Fibroblast of upper back skin (primary cell): ENCODE data around the gene S100PBP.

Experiments used
- DNase-seq: peaks from one replicate; pipeline ENCODE4 v3.0.0-alpha.2; 2013

The S100PBP gene

DNA sequence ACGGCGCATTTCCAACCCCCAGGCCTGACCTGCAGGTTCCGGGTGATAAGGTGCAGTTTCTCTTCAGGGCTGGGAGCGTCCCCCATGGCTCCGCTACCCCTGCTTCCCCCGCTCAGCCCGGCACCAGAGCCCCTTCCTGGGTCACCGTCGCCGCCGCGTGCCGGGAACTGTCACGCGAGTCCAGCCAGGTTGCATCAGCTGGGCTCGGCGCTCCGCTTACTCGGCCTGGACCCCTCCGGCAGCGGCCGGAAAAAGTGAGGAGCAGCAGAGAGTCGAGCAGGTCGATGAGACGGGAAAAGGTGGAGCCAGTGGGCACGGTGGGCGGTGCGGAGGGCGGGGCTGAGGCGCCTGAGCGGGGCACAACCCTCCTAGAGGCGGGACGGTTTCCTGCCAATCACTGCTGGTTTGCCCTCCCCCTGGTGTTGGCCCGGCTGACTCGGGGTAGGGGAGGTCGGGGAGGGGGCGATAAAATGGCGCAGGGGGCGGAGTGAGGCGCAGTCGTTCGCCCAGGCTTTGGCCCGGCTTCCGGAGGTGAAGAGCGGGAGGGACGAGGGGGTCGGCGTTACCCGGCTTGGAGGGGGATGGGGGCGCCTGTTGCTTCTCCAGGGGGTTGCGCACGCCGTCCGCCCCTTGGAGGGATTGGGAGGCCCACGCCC, at the start of gene S100PBP, which contains the start of gene YARS1:
Gene S100PBP, plus strand, starts transcription at position 495 of the 656 bp plus-strand sequence. CDS start 8,447 bp downstream, outside the sequence.
Gene YARS1, minus strand, starts transcription at position 200 of the 656 bp plus-strand sequence. Its CDS starts 114 bp downstream, at position 86.
- peak; percentile 99 for DNase-seq

DNA sequence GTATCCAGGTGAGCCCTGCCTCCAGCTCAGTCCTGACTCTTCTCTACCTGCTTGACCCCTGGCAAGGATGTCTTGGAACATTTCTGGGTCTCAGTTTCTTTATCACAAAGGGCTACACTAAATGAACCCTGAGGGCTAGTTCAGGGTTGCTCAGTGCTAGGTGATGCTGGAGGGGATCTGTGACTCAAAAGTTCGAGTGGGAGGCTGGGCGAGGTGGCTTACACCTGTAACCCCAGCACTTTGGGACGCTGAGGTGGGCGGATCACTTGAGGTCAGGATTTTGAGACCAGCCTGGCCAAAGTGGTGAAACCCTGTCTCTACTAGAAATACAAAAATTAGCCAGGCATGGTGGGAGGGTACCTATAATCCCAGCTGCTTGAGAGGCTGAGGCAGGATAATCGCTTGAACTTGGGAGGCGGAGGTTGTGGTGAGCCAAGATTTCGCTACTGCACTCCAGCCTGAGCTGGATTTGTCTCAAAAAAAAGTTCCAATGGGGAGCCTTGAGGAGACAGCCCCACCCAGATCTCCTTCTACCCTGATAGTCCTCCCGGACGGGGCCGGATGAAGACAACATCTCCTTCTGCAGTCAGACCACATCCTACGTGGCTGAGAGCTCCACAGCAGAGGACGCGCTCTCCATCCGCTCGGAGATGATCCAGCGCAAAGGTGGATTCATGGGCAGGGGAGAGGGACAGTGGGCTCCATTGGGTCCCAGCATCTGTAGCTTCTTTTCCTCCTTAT, 49.2 kb upstream of the S100PBP start:
- DNase-seq = no peak

DNA sequence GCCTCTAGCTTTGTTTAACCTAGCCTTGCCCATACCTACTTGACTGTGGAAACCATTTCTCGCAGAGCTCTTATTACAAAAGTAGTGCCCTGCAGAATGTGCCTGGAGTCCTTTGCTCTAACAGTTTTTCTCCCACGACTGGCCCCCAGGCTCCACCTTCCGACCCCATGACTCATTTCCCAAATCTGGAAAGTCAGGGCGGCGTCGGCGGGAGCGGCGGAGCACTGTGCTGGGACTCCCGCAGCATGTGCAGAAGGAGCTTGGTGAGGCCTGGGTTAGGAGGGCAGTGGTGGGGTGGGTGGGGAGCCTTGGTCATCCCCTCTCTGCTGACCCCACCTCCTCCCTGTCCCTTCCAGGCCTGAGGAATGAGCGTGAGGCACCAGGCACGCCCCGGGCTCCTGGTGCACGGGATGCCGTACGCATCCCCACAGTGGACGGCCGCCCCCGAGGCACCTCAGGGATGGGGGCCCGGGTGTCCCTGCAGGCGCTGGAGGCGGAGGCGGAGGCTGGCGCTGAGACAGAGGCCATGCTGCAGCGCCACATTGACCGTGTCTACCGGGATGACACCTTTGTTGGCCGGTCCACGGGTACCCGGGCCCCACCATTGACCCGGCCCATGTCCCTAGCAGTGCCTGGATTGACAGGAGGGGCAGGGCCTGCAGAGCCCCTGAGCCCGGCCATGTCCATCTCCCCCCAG, 47.8 kb upstream of the S100PBP start:
- DNase-seq = peak; percentile 40

DNA sequence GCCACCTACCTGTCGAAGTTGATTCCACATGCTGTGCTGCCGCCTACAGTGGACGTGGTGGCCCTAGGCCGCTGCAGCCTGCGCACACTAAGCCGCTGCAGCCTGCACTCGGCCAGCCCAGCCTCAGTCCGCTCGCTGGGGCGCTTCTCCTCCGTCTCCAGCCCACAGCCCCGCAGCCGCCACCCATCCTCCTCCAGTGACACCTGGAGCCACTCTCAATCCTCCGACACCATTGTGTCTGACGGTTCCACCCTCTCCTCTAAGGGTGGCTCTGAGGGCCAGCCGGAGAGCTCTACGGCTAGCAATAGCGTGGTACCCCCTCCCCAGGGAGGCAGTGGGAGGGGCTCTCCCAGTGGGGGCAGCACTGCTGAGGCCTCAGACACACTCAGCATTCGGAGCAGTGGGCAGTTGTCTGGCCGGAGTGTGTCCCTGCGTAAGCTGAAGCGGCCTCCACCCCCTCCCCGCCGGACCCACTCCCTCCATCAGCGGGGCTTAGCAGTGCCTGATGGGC, 47.2 kb upstream of the S100PBP start:
- no peak for DNase-seq

DNA sequence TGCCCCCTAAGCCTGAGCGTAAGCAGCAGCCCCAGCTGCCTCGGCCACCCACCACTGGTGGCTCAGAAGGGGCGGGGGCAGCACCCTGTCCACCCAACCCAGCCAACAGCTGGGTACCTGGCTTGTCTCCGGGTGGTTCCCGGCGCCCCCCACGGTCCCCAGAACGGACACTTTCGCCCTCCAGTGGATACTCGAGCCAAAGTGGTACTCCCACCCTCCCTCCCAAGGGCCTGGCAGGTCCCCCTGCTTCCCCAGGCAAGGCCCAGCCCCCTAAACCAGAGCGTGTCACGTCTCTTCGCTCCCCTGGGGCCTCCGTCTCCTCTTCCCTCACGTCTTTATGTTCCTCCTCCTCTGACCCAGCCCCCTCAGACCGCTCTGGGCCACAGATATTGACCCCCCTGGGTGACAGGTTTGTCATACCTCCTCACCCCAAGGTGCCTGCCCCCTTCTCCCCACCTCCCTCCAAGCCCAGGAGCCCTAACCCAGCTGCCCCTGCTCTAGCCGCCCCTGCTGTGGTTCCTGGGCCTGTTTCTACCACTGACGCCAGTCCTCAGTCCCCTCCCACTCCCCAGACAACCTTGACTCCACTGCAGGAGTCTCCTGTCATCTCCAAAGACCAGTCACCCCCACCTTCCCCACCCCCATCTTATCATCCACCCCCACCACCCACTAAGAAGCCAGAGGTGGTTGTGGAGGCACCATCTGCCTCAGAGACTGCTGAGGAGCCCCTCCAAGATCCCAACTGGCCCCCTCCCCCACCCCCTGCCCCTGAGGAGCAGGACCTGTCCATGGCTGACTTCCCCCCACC, 46.5 kb upstream of the S100PBP start:
- no peak for DNase-seq

DNA sequence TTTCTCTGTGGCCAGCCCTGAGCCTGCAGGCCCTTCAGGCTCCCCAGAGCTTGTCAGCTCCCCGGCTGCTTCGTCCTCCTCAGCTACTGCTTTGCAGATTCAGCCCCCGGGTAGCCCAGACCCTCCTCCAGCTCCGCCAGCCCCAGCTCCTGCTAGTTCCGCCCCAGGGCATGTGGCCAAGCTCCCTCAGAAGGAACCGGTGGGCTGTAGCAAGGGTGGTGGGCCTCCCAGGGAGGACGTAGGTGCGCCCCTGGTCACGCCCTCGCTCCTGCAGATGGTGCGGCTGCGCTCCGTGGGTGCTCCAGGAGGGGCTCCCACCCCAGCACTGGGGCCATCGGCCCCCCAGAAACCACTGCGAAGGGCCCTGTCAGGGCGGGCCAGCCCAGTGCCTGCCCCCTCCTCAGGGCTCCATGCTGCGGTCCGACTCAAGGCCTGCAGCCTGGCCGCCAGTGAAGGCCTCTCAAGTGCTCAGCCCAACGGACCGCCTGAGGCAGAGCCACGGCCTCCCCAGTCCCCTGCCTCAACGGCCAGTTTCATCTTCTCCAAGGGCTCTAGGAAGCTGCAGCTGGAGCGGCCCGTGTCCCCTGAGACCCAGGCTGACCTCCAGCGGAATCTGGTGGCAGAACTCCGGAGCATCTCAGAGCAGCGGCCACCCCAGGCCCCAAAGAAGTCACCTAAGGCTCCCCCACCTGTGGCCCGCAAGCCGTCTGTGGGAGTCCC, 45.7 kb upstream of the S100PBP start:
- DNase-seq = no peak

DNA sequence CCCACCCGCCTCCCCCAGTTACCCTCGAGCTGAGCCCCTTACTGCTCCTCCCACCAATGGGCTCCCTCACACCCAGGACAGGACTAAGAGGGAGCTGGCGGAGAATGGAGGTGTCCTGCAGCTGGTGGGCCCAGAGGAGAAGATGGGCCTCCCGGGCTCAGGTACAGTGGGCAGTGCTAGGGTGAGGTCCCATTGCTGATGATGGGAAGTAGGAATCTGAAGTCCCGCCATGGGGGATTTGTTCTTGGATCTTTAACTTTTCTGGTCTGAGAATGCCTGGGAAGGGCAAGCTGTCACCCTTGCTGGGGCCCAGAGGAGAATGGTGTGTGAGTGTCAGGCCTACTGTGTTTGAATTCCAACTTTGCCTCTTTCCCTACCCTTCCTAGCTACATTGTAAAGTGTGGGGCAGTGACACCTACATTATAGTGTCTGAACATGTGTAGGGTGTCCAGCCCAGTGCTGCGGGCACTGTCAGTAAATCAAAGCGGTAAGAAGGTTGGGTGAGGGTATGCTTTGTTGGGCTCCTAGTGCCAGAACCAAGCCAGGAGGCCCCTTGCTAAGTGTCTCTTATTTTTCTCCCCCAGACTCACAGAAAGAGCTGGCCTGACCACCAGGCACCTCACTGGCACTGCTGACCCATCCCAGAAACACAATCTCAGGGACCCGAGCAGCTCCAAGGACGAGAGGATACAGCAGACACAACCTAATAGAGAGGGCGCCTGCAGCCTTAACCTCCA, 45.0 kb upstream of the S100PBP start:
- no peak for DNase-seq

DNA sequence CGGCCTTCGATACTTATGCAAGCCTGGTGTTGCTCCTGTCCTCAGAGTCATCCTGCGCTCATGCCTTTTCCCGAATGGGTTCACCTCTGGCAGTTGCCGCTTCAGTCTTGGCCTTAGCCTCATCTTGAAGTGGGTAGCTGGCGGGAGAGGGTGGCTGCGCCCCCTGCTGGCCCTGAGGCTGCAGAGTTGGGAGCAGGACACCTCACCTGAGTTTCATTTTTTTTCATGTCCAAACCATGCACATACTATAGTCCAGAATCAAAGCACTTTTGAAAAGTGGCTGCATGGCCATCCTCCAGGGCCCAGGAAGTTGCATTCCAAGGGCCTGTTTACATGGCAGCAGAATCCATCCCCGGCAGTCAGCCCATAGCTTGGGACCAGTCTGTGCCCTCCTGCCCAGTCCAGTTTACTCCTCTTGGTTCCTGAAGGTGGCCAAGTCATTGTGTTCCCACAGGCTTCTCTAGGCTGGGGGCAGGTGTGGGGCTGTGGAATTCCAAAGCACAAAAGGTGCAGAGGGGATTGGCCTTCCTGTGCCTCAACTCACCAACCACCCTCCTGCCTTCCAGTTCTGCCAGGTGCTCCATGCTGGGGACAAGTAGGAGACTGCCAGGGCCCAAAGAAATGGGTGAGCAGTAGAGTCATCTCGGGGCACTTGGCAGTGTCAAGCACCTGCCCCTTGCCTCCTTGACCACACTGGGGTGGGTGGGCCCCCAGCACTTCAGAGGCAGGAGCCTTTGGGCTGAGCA, 44.3 kb upstream of the S100PBP start:
- DNase-seq = peak; percentile 78

DNA sequence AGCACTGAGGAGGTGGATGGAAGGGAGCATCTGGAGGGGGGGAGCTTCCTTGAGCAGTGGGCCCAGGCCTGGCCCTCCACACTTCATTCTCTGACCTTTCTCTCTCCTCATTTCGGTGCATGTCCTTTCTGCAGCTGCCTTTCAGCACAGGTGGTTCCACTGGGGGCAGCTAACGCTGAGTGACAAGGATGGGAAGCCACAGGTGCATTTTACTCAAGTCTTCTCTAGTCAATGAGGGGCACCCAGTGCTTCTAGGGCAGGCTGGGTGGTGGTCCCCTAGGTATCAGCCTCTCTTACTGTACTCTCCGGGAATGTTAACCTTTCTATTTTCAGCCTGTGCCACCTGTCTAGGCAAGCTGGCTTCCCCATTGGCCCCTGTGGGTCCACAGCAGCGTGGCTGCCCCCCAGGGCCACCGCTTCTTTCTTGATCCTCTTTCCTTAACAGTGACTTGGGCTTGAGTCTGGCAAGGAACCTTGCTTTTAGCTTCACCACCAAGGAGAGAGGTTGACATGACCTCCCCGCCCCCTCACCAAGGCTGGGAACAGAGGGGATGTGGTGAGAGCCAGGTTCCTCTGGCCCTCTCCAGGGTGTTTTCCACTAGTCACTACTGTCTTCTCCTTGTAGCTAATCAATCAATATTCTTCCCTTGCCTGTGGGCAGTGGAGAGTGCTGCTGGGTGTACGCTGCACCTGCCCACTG, 43.5 kb upstream of the S100PBP start:
- no peak for DNase-seq

DNA sequence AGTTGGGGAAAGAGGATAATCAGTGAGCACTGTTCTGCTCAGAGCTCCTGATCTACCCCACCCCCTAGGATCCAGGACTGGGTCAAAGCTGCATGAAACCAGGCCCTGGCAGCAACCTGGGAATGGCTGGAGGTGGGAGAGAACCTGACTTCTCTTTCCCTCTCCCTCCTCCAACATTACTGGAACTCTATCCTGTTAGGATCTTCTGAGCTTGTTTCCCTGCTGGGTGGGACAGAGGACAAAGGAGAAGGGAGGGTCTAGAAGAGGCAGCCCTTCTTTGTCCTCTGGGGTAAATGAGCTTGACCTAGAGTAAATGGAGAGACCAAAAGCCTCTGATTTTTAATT, 43.0 kb upstream of the S100PBP start:
- DNase-seq = no peak

DNA sequence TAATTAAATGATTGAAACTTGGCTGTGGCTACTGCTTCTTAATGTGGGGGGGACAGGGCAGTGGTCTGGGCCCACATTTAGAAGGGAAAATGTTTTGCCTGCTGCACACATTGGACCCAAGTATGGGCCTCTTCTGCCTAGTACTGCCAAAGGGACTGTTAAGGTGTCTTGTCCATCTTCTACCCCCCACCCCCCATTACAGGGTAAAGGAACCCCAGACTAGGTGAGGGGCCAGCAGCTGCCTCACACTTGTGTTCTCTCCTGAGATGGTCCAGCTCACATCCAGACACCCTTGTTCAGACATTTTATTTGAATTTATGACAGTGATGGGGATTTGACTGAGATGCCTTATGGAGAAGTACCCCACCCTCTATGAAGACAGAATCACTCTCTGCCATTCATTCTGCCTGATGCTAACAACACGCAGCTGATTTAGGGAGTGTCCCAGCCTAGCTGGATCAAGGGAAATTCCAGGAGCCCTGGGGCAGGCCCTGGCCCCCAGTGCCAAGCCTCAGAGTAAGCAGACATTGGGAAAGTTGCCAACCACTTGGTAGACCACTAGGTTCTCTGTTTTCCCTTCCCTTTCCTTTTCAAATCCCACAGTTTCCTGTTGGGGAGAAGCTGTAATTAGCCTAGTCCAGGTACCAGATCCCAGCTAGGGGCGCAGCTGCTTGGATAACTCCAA, 42.4 kb upstream of the S100PBP start:
- peak; percentile 81 for DNase-seq

DNA sequence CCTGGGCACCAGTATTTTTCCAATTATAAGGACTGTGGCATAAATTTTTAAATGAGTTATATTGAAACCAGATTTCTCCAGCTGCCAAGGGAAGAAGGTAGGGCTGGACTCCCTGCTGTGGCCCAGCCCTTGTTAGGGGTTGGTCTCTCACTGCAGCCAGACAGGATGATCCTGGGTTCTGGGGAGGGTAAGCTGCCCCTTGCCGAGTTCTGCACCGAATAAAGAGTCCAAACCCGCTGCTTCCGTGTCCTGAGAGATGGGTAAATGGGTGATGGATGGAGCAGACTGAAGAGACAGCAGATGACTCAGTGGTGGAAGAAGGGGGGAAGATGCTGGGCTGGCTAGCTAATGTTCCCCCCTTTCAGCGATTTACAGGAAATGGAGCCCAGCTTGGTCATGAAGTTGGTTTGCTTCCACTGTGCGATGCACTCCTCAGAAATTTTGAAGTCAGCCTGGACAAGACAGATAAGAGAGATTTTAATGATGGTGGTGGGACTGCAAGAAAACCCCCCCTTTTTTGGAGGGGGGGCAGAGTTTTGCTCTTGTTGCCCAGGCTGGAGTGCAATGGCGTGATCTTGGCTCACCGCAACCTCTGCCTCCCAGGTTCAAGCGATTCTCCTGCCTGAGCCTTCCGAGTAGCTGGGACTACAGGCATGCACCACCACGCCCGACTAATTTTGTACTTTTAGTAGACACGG, 41.7 kb upstream of the S100PBP start:
- peak; percentile 90 for DNase-seq

DNA sequence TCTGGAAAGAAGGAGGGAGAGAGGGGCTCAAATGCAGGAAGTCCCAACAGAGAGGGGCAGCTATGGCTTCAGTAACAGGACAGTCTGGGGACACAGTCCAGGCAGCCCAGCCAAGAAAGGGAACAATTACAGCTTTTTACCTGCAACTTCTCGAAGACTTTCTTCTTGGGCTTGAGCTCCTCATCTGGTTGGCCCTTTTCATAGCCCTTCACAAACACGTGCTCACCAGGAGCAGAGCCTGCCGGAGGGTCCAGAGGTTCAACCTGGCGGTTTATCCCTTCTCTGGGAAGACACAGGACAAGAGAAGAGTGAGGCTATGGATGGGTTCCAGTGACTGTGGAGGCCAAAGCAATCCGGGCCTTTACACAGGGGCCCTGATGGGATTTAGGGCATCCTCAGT, 38.2 kb upstream of the S100PBP start:
- DNase-seq = no peak

DNA sequence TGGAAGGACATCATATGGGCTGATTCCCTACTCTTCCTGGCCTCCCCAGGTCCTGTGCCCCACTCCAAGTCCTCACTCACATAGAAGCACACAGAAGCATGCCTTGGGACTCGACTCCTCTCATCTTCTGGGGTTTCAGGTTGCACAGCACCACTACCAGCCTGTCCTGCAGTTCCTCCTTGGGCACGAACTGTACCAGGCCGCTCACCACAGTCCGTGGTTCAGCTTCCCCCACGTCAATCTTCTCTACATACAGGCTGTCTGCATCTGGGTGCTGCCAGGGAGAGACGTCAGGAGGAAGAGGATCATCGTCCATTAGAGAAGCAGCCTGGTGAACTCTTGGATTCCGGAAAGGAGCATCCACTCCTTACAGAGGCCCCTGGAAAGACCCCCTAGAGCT, 37.4 kb upstream of the S100PBP start:
- no peak for DNase-seq

DNA sequence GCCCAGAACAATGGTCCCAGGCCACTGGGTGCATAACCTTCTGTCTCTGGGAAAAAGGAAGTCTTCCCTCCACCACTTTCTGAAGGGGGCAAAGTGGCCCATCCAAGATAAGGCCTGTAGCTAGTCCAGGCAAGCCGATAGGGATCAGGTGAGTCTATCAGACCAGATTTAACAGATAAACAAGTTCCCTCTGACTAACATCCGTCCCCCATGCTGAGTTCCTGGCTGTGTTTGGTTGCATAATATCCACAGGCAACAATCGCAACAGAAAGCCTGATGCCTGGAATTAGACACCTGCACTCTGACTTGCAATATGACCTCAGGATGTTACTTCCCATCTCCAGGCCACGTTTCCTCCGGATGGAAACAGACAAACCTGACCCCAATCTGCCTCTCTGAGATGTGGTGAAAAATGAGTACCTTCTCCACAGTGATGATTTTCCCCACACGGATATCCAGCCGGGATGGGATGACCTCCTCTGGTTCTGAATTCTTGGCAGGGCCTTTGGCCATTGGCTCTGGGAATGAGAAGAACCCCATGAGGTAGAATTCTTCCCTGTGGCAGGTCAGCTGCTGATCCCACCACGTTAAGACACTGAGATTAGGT, 36.7 kb upstream of the S100PBP start:
- no peak for DNase-seq

DNA sequence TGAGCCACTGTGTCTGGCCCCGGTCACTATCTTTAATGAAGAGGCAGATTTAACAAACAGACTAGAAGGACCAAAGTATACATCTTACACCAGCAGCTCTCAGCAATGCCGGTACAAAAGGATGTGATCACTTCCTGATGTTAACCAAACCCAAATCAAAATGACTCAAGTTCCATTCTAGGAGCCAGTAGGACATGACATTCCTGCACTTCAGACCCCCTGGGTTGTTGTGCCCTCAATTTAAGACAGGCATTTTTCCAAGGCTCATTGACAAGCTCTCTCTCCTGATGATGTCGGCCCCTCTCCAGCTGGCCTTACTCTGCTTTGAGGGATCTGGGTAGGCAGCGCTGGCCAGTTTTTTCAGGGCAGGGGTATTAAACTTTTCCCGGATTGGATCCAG, 35.4 kb upstream of the S100PBP start:
- peak; percentile 75 for DNase-seq

DNA sequence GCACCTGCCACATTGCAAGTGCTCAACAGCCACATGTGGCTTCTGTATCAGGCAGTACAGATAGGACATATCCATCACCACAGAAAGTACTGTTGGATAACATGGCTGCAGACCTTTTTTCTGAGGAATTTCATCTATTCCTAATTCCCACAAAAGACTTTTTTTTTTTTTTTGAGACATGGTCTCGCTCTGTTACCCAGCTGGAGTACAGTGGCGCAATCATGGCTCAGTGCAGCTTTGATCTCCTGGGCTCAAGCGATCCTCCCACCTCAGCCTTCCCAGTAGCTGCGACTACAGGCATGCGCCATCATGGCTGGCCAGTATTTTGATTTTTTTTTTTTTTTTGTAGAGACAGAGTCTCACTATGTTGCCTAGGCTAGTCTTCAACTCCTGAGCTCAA, 33.6 kb upstream of the S100PBP start:
- DNase-seq = no peak

DNA sequence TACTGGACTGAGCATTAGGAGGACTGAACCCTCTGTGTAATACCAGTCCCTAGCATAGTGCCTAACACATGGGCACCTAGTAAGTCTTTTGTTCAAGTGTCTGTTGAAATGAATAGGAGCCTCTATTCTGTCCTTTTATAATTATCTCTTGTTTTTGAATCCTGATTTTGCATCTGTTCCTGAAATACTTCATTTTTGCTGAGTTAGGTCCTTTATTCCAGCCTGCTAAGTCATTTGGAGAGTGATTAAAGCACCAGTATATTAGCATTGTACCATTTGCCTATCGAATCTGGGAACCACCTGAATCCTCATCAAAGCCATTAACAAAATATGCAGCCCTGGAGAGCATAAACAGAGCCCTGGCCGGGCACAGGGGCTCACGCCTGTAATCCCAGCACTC, 32.6 kb upstream of the S100PBP start:
- DNase-seq = no peak
